Measurements from ENCODE around the gene TMEM237.

Gene TMEM237

GRCh38 chr2:201643216-201643890, at the start of gene TMEM237 (continued):
- no peak for TF ChIP-seq ZNF214 (tag by site-specific recombination; IDR thresholded peaks at IDR 0.05; ENCODE audit: borderline replicate concordance)
- peak; percentile 89 for TF ChIP-seq CTCF (tag by site-specific recombination; IDR thresholded peaks at IDR 0.05)
- 0 out of 2 replicates have a peak, but pooled peaks have one; percentile 38 for TF ChIP-seq ZNF660 (tag by site-specific recombination; IDR thresholded peaks at IDR 0.05)
- TF ChIP-seq OVOL3 (tag by site-specific recombination; IDR thresholded peaks at IDR 0.05), result no peak
- peak; percentile 49 for TF ChIP-seq ZNF335 (tag by site-specific recombination; conservative IDR thresholded peaks at IDR 0.05)
- TF ChIP-seq ZFHX2 (tag by site-specific recombination; conservative IDR thresholded peaks at IDR 0.05), result peak; percentile 74
- TF ChIP-seq ZNF473 (tag by site-specific recombination; IDR thresholded peaks at IDR 0.05), result no peak
- peak; percentile 70 for TF ChIP-seq SCRT2 (tag by site-specific recombination; IDR thresholded peaks at IDR 0.05)
- 0 out of 2 replicates have a peak, but pooled peaks have one; percentile 30 for TF ChIP-seq ZSCAN30 (tag by site-specific recombination; IDR thresholded peaks at IDR 0.05)
- no peak for TF ChIP-seq ZNF664 (tag by site-specific recombination; IDR thresholded peaks at IDR 0.05)
- peak; percentile 68 for TF ChIP-seq KLF9 (tag by site-specific recombination; IDR thresholded peaks at IDR 0.05; ENCODE audit: low read depth)
- TF ChIP-seq ZNF768 (tag by site-specific recombination; IDR thresholded peaks at IDR 0.05), result no peak
- TF ChIP-seq, protein P1, sequence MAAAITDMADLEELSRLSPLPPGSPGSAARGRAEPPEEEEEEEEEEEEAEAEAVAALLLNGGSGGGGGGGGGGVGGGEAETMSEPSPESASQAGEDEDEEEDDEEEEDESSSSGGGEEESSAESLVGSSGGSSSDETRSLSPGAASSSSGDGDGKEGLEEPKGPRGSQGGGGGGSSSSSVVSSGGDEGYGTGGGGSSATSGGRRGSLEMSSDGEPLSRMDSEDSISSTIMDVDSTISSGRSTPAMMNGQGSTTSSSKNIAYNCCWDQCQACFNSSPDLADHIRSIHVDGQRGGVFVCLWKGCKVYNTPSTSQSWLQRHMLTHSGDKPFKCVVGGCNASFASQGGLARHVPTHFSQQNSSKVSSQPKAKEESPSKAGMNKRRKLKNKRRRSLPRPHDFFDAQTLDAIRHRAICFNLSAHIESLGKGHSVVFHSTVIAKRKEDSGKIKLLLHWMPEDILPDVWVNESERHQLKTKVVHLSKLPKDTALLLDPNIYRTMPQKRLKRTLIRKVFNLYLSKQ (tag by site-specific recombination; IDR thresholded peaks at IDR 0.05; ENCODE audit: borderline replicate concordance), result no peak
- no peak for TF ChIP-seq ZNF560 (tag by site-specific recombination; IDR thresholded peaks at IDR 0.05; ENCODE audit: borderline replicate concordance)
- TF ChIP-seq ZNF785 (tag by site-specific recombination; IDR thresholded peaks at IDR 0.05), result no peak
- TF ChIP-seq ZNF175 (tag by site-specific recombination; IDR thresholded peaks at IDR 0.05), result no peak

- POLR2A ChIA-PET, result no interaction called here
Measured at GRCh38 chr2:201685156-201685555, 41.9 kb upstream of the TMEM237 start.

More at GRCh38 chr2:201685156-201685555, 41.9 kb upstream of the TMEM237 start:
- Histone ChIP-seq H3K4me3 (ENCODE audit: low read depth, low read length) (no peak overlapping the region), H3K4me1 (ENCODE audit: control insufficient read depth, insufficient read depth, low read length) (no peaks in the 10 kb centered on the region), H3K9me3 (ENCODE audit: control insufficient read depth, insufficient read depth, low read depth, low read length) (no peaks in the 10 kb centered on the region), H3K27ac (ENCODE audit: extremely low read depth, low read depth, low read length) (no peak overlapping the region), H3K36me3 (ENCODE audit: control insufficient read depth in 2 of 2, insufficient read depth in 1 of 2, low read length in 2 of 2) (no peaks in the 10 kb centered on the region)
- TF ChIP-seq KLF7 (tag by site-specific recombination; IDR thresholded peaks at IDR 0.05; ENCODE audit: borderline replicate concordance), result no peak
- no peak for TF ChIP-seq KLF1 (tag by site-specific recombination; IDR thresholded peaks at IDR 0.05)
- TF ChIP-seq, protein P2, sequence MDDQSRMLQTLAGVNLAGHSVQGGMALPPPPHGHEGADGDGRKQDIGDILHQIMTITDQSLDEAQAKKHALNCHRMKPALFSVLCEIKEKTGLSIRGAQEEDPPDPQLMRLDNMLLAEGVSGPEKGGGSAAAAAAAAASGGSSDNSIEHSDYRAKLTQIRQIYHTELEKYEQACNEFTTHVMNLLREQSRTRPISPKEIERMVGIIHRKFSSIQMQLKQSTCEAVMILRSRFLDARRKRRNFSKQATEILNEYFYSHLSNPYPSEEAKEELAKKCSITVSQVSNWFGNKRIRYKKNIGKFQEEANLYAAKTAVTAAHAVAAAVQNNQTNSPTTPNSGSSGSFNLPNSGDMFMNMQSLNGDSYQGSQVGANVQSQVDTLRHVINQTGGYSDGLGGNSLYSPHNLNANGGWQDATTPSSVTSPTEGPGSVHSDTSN (CRISPR knock-in tag; IDR thresholded peaks at IDR 0.05), result no peak
- TF ChIP-seq ZNF629 (tag by site-specific recombination; IDR thresholded peaks at IDR 0.05), result no peak
- TF ChIP-seq ZBTB20 (tag by site-specific recombination; IDR thresholded peaks at IDR 0.05), result no peak
- no peak for TF ChIP-seq ZNF48 (tag by site-specific recombination; IDR thresholded peaks at IDR 0.05)
- no peak for TF ChIP-seq ZNF112 (tag by site-specific recombination; IDR thresholded peaks at IDR 0.05)
- TF ChIP-seq ZFP37 (tag by site-specific recombination; IDR thresholded peaks at IDR 0.05), result no peak
- no peak for TF ChIP-seq SETDB1 (IDR thresholded peaks at IDR 0.05; ENCODE audit: insufficient read length, low read length)
- no peak for TF ChIP-seq ZNF560 (tag by site-specific recombination; IDR thresholded peaks at IDR 0.05; ENCODE audit: borderline replicate concordance)
- no peak for TF ChIP-seq ZBTB8A (tag by site-specific recombination; IDR thresholded peaks at IDR 0.05)
- TF ChIP-seq ZNF548 (tag by site-specific recombination; IDR thresholded peaks at IDR 0.05), result no peak
- TF ChIP-seq ZNF121 (tag by site-specific recombination; IDR thresholded peaks at IDR 0.05), result no peak
- TF ChIP-seq PATZ1 (tag by site-specific recombination; IDR thresholded peaks at IDR 0.05), result no peak
- no peak for TF ChIP-seq ZNF571 (tag by site-specific recombination; IDR thresholded peaks at IDR 0.05)
- CTCF ChIA-PET, result no interaction called here

All from HEK293 (cell line).